GM18517 (cell line): ENCODE data around the gene TBX21.
"Not testable (repeated sequence)": the region's sequence is repeated elsewhere in the genome, so short reads cannot be mapped to it uniquely, and the experiment has no call there.

Source experiments
- ATAC-seq: cut with Tn5 transposase; IDR thresholded peaks from one replicate; pipeline ENCODE4 v1.9.1; 2021; ENCODE audit warnings: mild to moderate bottlenecking, moderate library complexity; ENCODE audit not compliant: unreplicated experiment

Gene TBX21

DNA sequence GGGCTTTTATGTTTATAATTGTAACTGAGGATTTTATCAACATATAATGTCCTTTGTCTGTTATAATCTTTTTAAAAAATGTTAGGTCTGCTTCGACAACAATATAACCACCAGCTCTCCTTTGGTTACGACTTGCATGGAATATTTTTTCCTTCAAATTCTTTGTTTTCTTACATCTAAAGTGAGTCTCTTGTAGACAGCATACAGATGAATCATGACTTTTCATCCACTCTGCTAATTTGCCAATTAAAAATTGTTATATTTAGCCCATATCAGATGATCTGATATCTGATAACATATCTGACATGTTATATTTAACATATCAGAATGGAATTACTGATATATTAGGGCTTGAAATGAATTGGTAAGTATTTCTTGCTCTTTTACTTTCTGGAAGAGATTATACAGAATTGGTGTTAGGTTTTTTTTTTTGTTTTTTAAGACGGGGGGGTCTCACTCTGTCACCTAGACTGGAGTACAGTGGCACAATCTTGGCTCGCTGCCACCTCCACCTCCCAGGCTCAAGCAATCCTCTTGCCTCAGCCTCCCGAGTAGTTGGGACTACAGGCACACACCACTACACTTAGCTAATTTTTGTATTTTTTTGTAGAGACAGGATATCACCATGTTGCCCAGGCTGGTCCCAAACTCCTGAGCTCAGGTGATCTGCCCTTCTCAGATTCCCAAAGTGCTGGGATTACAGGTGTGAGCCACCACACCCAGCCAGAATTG lies 27.5 kb downstream of the TBX21 start:
- ATAC-seq: no peak

- ATAC-seq: no peak
Observed at GRCh38 chr17:47762728-47763127, 29.7 kb downstream of the TBX21 start.

- no peak for ATAC-seq
Observed at GRCh38 chr17:47763913-47764582, 31.0 kb downstream of the TBX21 start.

GRCh38 chr17:47773649-47774048 lies 40.6 kb downstream of the TBX21 start:
- not testable (repeated sequence) for ATAC-seq

DNA sequence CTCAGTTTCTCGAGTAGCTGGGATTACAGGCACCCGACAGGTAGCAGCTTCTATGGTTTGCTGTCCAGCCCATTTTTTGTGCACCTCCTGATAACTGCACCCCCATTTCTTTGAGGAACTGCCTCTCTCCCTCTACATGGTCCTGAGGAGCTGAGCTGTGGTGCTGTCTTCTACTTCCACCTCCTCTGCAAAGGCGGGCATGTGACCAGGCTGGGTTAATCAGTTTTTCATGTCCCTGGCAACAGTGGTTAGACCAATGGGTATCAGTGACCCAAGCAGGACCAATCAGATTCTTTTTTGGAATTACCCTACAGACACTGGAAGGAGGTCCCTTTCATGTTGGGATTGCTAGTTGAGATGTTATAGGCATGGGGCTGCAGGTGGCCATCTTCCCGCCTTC lies 41.3 kb downstream of the TBX21 start:
- ATAC-seq: no peak

DNA sequence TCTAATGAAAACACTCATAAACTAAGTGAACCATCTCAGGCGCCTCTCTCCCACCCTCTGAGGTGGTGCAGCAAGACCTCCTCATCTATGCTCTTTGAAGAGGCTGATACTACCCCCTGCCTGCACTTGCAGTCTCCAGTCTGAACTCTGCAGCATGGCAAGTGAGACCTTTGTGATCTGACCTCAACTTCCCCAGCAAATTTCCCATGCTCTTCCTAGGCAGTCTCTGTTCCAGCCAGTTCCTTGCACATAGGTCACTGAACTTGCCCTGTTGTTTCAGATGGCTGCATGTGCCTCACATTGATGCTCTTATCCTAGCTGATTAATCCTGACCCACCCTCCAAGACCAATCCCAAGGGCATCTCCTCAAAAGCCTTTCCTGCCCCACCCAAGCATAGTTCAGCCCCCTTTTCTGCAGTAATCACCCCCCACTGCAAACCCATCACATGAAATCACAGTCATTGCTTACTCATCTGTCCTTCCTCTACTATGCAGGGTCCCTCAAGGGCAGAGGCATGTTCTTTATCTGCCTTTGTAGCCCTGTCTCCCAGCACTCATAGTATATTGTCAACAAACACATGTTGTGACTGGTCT lies 42.0 kb downstream of the TBX21 start:
- ATAC-seq: no peak

- ATAC-seq: no peak
Observed at GRCh38 chr17:47776330-47777197, 43.5 kb downstream of the TBX21 start.

DNA sequence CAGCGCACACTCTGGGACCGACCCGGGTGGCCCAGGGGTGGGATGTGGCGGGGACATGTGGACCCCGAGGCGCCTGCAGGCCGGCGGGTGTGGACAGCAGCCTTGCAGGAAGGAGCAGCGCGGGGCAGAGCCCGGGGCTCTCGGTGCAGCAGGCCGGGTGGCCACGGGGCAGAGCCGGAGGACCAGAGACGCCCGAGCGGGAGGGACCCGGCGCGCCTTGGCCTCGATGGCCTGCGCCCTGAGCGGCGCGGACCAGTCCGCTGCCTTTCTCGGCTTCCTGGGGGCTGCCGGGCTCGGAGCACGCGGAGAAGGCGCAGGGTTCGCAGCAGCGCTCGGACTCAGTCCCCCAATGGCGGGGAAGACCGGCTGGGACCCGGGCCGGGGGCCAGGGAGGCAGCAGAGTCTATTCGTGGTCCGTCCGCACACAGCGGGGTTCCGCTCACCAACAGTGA lies 45.2 kb downstream of the TBX21 start:
- ATAC-seq: no peak

- ATAC-seq: no peak
Observed at GRCh38 chr17:47781397-47781796, 48.4 kb downstream of the TBX21 start.

DNA sequence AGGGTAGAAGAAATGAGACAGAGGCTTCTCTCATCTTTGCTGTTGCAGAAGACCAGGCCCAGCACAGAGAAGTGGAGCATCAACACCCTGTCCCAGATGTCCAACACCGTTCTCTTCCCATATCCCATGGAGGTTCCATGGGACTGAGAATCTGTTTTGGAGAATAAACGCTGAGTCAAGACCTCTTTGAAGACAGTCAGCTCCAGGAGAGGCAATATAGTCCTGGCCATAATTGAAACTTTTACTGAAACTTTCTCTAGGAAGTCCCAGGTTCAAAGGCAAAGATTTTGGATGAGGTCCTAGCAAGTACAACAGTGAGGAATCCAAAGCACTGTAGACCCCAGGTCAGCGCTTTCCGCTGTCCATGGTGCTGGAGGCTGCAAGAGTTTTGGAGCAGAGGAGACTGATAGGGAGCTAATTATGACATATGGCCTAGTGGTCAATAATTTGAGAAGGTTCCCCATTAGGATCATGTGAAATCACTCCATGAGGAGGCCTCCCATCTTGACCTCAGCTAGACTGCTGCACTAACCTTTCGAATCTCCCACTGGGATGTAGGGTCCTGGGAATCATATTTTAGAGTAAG lies 52.6 kb downstream of the TBX21 start:
- no peak for ATAC-seq

- ATAC-seq: no peak
Observed at GRCh38 chr17:47789611-47790561, 56.9 kb downstream of the TBX21 start.

DNA sequence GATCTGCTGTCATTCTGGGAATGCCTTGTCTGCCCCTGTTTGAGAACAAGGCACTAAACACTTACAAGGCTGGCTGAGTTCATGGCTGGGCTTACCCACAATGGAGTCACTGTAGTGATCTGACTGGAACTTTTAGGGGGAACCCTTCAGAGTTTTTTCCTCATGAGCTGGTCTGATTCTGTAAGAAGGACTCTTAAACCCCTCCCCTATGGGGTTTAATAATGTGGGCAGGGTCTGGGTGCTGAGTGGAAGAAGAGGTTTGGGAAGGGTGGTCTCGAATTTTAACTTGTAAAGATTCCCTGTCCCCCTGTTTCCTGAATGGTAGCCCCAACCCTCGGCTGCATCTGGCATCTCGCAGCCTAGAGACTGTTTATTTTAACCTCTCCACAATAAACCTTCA lies 58.0 kb downstream of the TBX21 start:
- ATAC-seq: no peak

DNA sequence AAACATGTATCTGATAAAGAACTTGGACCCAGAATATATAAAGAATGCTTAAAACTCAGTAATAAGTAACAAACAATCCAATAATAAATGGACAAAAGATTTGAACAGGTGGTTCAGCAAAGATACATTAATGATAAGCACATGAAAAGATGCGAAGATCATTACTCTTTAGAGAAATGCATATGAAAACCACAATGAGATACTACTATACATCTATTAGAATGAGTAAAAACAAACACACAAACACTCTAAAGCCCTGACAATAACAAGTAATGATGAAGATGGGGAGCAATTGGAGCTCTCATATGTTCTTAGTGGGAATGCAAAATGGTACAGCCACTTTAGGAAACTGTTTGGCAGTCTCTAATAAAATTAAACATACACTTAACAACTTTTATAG lies 59.4 kb downstream of the TBX21 start:
- no peak for ATAC-seq

GRCh38 chr17:47792979-47793378 lies 59.9 kb downstream of the TBX21 start:
- ATAC-seq: no peak
